ENCODE measurements around the gene MBOAT2. TPM values are rescaled to one million over a fixed set of nuclear protein-coding genes. Genes with fewer than 3 reads are reported as not detected.

MBOAT2 gene
- total and polyA plus RNA-seq, 3 donors from 2014 or later = 21.2 to 24.8 (median 24.2) TPM

DNA sequence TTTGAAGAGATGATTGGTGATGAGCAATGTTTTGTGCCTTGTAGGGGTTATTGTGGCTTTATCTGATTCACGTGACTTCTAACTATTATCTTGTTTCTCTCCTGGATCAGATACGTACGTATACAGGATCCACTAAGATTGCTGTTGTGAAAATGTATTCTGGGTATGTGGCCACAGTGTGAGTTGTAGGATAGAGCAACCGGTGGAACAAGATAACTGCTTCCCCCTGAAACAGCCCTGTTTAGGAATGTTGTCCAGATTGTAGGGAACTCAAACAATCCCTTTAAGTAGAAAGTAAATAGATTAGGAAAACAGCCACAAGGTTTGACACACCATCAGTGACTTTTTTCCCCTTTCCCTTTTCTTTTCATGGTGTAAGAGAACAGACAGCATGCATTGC lies 22.3 kb upstream of the MBOAT2 start:
- WGBS, 2 donors = 72 to 84% methylated on average over 4 of the region's 4 CpGs
- no peaks in the 10 kb centered on the region for H3K9me3 ChIP-seq
- H3K27ac ChIP-seq = no peak overlapping the region
- intact Hi-C loops (cut with DNase I; ENCODE audit: low total_unique reads) = no loop called here
- H3K4me1 ChIP-seq = no peaks in the 10 kb centered on the region
- no peak for TF ChIP-seq POLR2A (IDR thresholded peaks at IDR 0.05)
- TF ChIP-seq, protein P1, sequence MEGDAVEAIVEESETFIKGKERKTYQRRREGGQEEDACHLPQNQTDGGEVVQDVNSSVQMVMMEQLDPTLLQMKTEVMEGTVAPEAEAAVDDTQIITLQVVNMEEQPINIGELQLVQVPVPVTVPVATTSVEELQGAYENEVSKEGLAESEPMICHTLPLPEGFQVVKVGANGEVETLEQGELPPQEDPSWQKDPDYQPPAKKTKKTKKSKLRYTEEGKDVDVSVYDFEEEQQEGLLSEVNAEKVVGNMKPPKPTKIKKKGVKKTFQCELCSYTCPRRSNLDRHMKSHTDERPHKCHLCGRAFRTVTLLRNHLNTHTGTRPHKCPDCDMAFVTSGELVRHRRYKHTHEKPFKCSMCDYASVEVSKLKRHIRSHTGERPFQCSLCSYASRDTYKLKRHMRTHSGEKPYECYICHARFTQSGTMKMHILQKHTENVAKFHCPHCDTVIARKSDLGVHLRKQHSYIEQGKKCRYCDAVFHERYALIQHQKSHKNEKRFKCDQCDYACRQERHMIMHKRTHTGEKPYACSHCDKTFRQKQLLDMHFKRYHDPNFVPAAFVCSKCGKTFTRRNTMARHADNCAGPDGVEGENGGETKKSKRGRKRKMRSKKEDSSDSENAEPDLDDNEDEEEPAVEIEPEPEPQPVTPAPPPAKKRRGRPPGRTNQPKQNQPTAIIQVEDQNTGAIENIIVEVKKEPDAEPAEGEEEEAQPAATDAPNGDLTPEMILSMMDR (IDR thresholded peaks at IDR 0.05) = no peak
- H3K4me3 ChIP-seq = no peak overlapping the region
- no peak for DNase-seq
- H3K27me3 ChIP-seq = no peaks in the 10 kb centered on the region
- H3K36me3 ChIP-seq (ENCODE audit: low read depth, missing control alignments) = no peaks in the 10 kb centered on the region

DNA sequence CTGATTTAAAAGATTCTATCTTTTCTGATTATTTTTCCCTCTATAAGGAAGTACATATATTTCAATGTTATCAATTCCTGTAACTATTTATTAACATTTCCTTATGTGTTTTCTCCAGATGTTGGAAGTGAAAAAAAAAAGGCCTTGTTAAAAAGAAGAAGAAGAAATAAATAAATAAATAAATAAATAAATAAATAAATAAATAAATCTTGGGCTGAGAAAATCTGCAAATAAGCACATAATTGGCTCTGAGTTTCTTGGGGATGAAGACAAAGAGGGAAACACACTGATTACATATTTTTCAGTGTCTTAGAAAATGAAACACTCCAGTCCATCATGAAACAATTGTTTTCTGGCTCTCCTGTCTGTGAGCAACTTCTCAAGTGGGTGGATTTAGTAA lies 21.1 kb upstream of the MBOAT2 start:
- no peak for DNase-seq
- H3K9me3 ChIP-seq = no peaks in the 10 kb centered on the region

DNA sequence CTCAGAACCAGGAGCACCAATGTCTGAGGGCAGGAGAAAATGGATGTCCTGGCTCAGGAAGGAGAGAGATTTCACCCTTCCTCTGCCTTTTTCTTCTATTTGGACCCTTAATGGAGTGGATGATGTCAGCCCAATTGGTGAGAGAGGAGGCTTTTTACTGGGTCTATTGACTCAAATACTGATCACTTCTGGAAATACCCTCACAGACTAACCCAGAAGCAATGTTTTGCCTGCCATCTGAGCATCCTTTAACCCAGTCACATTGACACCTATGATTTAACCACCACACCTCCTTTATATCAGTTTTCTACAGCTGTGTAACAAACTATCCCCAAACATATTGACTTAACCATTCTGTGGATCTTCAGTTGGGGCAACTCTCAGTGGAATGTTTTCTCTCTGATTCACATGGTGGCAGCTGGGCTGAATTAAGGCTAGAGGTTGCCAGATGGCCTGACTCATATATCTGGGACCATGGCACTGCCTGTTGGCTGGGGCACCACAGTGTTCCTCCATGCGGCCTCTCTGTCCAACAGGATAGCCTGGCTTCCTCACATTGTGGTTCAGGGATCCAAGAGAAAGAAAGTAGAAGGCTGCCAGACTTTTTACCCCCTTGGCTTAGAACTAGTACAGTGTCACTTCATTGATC lies 18.2 kb upstream of the MBOAT2 start:
- Histone ChIP-seq H3K4me1 (no peaks in the 10 kb centered on the region), H3K9me3 (no peaks in the 10 kb centered on the region), H3K27me3 (no peaks in the 10 kb centered on the region), H3K27ac (no peak overlapping the region), H3K36me3 (ENCODE audit: low read depth, missing control alignments) (no peaks in the 10 kb centered on the region), H3K4me3 (no peak overlapping the region)
- intact Hi-C loops (cut with DNase I; ENCODE audit: low total_unique reads) = no loop called here
- no peak for DNase-seq
- TF ChIP-seq, protein P1 (IDR thresholded peaks at IDR 0.05) = no peak
- no peak for TF ChIP-seq POLR2A (IDR thresholded peaks at IDR 0.05)
- 67 to 96% methylated on average over 1 of the region's 1 CpG for WGBS, 2 donors

More for the DNA sequence above, 21.1 kb upstream of the MBOAT2 start:
- Histone ChIP-seq H3K27ac (no peak overlapping the region), H3K4me3 (no peak overlapping the region), H3K27me3 (no peaks in the 10 kb centered on the region), H3K36me3 (ENCODE audit: low read depth, missing control alignments) (no peaks in the 10 kb centered on the region), H3K4me1 (no peaks in the 10 kb centered on the region)
- intact Hi-C loops (cut with DNase I; ENCODE audit: low total_unique reads) = no loop called here
- TF ChIP-seq, protein P1 (IDR thresholded peaks at IDR 0.05) = no peak
- no peak for TF ChIP-seq POLR2A (IDR thresholded peaks at IDR 0.05)

DNA sequence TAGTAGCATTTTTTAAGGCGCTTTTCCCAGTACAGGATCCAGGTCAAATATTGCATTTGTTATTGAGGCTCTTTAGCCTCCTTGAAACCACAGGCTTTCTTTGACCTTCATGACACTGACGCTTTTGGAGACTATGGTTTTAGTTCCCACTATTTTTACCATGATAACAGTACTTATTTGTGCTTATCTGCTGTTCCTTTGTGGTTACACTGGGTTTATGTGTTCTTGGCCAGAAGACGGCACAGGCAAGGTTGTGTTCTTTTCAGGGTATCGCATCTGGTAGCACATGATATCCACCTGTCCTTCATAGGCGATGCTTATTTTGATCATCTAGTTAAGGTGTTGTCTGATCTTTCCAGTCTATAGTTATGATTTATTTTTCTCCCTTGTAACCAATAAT lies 16.8 kb upstream of the MBOAT2 start:
- WGBS, 2 donors = 84 to 85% methylated on average over 5 of the region's 5 CpGs
- no peak for TF ChIP-seq POLR2A (IDR thresholded peaks at IDR 0.05)
- TF ChIP-seq, protein P1 (IDR thresholded peaks at IDR 0.05) = no peak

DNA sequence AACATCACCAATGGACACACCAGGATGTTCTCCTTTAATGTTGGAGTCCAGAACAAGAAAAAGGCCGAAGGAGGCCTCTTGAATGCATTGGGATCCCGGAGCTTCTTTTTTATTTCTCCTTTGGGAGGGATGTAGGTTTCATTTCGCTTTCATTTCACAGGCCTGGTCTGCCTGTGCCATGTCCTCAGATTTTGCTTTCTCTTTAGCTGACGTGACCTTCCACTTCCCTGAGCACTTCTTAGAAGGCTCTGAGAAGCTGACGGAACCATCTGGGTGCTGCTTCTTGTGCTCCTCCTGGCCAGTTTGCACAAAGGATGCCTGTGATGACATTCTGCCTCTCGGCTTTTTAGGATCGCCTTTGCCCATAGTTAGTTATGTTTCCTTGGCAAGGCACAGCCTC lies 15.1 kb upstream of the MBOAT2 start:
- DNase-seq = no peak
- intact Hi-C loops (cut with DNase I; ENCODE audit: low total_unique reads) = no loop called here
- Histone ChIP-seq H3K36me3 (ENCODE audit: low read depth, missing control alignments) (no peaks in the 10 kb centered on the region), H3K9me3 (no peaks in the 10 kb centered on the region), H3K27me3 (no peaks in the 10 kb centered on the region), H3K4me1 (no peaks in the 10 kb centered on the region), H3K4me3 (no peak overlapping the region), H3K27ac (no peak overlapping the region)
- TF ChIP-seq, protein P1 (IDR thresholded peaks at IDR 0.05) = no peak
- TF ChIP-seq POLR2A (IDR thresholded peaks at IDR 0.05) = no peak
- 62 to 80% methylated on average over 7 of the region's 7 CpGs for WGBS, 2 donors

More for the DNA sequence above, 16.8 kb upstream of the MBOAT2 start:
- H3K27me3 ChIP-seq = no peaks in the 10 kb centered on the region
- no peak overlapping the region for H3K27ac ChIP-seq
- H3K4me1 ChIP-seq = no peaks in the 10 kb centered on the region
- no peak for DNase-seq
- H3K36me3 ChIP-seq (ENCODE audit: low read depth, missing control alignments) = no peaks in the 10 kb centered on the region
- no peaks in the 10 kb centered on the region for H3K9me3 ChIP-seq
- intact Hi-C loops (cut with DNase I; ENCODE audit: low total_unique reads) = no loop called here
- H3K4me3 ChIP-seq = no peak overlapping the region

All from testis (tissue), 3 donors.